HG03520 (cell line): ENCODE results near the gene MZB1.
A peak's percentile ranks its signal among the peaks of the same experiment; 100 is the strongest.
"Not testable (repeated sequence)": the region's sequence is repeated elsewhere in the genome, so short reads cannot be mapped to it uniquely, and the experiment has no call there.

Source experiments
- ATAC-seq: cut with Tn5 transposase; IDR thresholded peaks from one replicate; pipeline ENCODE4 v1.9.1; 2021; ENCODE audit warnings: mild to moderate bottlenecking, moderate library complexity; ENCODE audit not compliant: unreplicated experiment

The MZB1 gene

DNA sequence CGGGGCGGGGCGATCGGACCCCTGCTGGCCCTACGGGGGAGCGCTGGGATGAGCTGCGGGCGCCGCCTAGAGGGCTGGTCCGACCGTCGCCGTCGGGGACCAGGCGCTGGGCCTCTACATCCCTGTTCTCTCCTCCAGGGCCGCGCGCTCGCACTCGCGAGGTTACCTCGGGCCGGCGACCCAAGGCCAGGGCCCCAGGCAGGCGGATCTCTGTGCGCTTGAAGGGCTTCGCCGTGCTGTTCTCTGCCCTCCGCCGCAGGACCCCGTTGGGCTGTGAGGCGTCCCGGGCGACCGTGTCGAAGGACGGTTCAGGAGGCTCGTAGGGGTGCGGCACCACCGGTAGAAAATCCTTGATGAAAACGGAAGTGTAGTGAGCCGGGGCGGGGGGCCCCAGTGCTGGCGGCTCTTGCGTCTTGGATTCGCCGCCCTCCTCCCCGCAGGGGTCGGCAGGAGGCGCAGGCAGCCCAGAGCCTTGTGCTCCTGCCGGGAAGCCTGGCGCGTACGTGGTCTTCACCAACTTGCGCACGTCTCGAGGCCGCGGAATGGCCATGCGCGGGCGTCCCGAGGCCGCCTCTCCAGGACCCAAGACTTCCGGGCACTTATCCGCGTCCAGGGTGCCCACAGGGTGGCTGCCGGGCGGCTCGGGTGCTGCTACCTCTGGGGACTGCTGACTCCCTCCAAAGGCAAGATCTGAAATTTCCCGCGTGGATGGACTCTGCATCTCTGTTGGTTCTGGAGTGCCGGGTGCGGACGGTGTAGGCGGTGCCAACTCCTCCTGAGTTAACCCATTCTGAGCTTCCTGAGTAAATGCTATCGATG, 3.2 kb upstream of the MZB1 start:
- peak; percentile 42 for ATAC-seq

- ATAC-seq = peak; percentile 18
Measured at GRCh38 chr5:139392324-139392677, 2.6 kb upstream of the MZB1 start.

GRCh38 chr5:139391570-139392323, 2.0 kb upstream of the MZB1 start:
- no peak for ATAC-seq

- no peak for ATAC-seq
Measured at GRCh38 chr5:139390639-139391569, 1.2 kb upstream of the MZB1 start.

DNA sequence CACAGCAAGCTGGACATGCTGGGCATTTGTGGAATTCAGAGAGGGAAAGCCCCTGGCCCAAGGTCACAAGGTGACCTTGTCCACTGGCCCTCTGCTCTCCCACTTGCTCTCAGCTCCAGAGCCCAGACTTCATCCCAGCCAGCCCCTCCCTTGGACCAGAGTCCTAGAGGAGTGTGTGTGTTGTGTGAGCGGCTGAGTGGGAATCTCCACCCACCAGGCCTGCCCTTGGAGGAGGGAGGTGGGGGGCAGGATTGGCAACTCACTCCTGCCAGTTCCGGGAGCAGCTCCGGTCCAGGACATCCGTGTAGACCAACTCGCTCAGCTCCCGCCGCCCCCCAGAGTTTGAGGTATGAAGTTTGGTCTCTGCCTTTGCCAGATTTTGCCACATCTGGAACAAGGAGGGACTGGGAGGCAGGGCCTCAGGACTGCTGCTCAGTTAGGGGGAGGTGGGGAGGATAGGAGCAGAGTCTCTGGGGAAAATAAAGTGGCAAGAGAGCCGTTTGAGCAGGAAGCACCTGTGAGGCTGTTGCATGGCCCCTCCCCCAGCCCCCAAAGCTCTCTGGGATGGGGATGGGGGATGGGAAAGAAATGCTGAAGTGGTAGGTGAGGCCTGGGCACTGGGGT, 1.4 kb downstream of the MZB1 start:
- no peak for ATAC-seq

GRCh38 chr5:139387611-139388197, 2.0 kb downstream of the MZB1 start:
- no peak for ATAC-seq

GRCh38 chr5:139386956-139387355, 2.8 kb downstream of the MZB1 start:
- ATAC-seq = not testable (repeated sequence)

- ATAC-seq = no peak
Measured at GRCh38 chr5:139386050-139386438, 3.7 kb downstream of the MZB1 start.

DNA sequence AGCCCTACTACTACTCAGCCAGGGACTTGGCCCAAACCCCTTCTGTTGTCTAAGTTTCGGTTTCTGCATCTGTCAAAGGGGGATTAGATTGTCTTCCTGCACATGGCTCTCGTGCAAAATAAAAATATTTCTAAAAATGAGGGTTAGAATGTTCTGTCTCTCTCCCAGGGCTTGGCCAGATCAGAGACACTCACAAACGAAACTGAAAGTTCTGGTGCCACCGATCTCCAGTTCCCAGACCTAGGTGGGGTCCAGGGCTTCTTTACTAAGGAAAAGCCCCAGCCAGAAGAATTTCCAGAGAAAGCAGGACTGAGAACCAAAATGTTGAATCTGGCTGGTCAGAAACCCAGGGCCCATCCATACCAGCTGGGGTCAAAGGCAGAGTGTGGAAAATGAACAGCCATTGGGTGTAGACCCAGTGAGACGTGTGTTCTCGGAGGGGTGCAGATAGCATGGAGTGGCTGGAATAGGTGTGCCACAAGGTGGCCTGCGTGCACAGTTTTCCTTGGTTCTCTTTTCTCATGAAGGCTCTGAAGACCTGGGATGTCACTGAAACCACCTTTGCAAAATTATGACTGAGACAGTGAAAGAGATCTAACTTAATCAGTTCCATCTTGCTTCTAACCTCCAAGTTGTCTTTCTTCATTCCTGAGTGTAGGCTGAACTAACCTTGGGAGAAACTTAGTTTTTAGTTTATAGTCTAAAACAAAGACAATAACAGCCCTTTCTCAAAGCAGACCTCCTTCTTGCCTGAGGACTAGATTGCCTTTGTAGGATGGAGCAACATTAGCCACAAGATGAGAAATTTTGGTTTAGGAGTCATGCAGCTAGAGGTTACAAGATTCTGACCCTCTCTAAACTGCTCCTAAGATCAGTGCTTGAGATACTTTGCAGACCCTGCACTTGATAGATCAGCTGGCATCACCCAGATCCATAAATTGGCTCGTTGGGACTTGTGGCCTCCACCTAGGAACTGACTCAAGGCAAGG, 4.4 kb downstream of the MZB1 start:
- ATAC-seq = no peak

DNA sequence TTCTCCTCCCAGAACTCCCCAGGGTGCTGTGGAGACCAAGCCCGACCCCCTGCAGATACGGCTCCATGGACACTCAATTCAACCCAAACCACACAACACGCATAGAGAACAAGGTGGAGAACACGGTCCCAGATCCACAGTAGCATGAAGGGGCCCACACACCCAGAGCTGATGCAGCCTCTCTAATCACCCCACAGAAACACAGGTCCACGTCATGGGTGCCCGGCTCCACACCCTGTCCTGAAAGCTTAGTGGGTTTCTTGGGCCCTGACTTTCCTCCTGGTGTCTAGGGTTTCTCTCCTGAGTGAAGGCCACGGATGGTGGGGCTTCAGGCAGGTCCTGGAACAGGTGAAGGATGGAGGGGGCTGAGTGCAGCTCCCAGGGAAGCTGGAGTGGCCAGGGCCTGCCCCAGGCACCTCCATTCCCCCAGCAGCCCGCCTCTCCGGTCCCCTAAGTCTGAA, 5.1 kb downstream of the MZB1 start:
- no peak for ATAC-seq

DNA sequence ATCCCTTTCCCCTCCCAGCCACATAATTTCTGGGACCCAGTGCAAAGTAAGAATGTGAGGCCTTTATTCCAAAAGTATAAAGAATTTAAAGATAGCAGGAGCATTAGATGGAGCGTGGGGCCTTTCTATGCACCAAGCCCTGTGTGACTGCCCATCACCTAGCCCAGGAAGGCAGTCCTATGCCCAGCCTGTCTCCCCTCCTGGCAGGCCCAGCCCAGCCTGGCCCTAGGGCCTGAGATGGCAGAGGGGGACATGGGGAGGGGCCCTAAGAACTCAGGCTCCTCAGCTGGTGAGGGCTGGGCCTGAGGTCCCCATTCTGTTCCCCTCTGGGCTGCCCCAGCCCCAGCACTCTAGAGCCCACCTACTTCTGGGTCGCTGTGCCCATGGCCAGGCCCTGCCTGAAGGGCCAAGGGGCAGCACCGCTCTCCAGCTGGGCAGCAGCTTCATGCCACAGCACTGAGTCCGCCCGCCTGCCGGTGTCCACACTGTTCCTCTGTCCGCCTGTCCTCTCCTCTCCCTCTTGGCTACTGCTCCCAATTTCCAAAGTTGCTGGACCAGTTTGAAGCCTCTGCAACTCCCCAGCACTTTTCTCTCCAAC, 5.6 kb downstream of the MZB1 start:
- ATAC-seq = no peak

- ATAC-seq = no peak
Measured at GRCh38 chr5:139383275-139383992, 6.3 kb downstream of the MZB1 start, which contains the start of gene SLC23A1. TSS of gene SLC23A1 (minus strand) at chr5:139383297. CDS start at chr5:139383253, 44 bp downstream.

DNA sequence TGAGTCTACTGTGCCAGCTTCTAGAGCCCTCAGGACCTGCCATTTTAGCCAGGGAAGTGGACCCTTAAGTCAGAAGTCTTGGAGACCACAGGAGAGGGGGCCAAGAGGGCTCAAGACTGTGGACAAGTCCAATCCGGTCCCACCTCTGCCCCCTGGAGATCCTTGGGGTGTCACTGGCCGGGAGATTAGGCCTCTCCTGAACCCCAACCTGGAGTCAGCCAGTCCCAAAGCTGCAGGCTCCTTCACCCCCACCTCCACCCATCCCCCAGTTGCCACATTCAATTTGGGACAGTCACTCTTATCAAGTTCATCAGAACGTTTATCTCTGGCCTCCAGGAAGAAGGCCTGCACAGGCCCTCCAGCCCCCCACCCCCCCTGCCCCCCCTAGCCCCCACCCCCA, 6.9 kb downstream of the MZB1 start:
- ATAC-seq = no peak

DNA sequence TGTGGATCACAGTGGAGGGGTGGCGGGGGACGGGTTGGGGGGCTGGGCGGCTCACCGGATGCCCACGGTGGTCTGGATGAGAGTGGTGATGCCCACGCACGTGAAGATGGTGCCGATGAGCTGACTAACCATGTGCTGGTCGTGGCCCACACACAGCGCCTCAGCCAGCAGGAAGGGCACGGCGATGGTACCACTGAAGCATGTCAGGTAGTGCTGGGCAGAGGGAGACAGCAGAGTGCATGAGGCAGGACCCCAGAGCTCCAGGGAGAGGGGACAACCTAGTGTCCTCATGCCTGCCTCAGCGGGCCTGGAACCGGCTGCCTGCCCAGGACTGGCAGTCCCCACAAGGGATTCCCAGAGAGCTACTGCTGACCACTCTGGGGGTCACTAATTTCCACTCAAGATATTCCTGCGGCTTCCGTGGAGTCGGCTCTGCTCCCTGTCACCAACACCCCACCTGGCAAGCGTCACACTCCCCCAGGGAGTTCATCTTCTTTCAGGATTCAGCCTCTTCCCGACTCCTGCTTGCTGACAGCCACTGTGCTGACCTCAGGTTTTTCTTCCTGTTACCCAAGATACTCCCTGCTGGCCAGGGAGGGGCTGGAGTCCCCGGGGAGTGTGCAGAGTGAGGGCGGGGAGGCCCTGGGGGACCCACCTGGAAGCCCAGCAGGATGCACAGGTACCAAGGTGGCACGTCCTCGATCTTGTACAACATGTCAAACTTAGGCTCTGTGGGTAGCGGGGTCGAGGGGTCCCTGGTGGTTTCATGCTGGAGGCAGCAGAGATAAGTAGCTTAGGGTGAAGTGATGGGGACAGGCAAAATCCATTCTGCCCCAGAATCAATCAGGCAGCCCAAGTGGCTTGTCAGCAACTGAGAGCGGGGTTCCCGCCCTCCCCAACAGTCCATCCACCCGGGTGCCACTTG, 7.6 kb downstream of the MZB1 start:
- ATAC-seq = no peak

- ATAC-seq = no peak
Measured at GRCh38 chr5:139379626-139380449, 9.9 kb downstream of the MZB1 start.

DNA sequence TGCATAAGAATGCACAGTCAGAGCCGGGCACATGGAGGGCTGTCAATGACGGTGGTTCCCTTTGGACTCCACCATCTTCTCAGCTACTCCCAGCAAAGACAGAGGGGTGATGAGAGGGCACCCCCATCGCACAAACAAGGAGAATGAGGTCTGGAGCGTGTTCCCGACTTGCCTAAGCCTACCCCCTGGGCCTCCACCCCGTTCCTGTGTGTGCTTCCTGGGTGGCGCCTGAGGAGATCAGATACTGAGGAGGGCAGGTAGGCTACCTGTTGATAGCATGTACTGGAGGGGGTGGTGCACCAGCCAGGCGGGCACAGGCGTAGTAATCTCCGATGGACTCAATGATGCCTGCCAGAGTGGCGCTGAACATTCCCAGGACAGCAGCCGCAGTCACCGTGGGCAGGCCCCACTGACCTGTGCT, 10.8 kb downstream of the MZB1 start:
- ATAC-seq = no peak
